WTC11 (cell line): ENCODE results near the gene STK39.

Experiments
- CTCF ChIP-seq: fragments of 200-600 bp; IDR thresholded peaks from 2 replicates; pipeline ENCODE4 v1.8.0; 2022; ENCODE audit warnings: antibody characterized with exemption
- NR2C2 ChIP-seq: sonication (generic); formaldehyde crosslinking; IDR thresholded peaks from 2 replicates; pipeline ENCODE4 v1.8.0; 2022; ENCODE audit warnings: mild to moderate bottlenecking, missing genetic modification reagents

GRCh38 chr2:168156661-168157060 is 90.7 kb downstream of the STK39 start:
- no peak for TF ChIP-seq CTCF
- TF ChIP-seq NR2C2 (CRISPR knock-in tag), result no peak
